Measurements from ENCODE around the gene ODR4.
A peak's percentile ranks its signal among the peaks of the same experiment; 100 is the strongest.
"Not testable (repeated sequence)": the region's sequence is repeated elsewhere in the genome, so short reads cannot be mapped to it uniquely, and the experiment has no call there.

The ODR4 gene

DNA sequence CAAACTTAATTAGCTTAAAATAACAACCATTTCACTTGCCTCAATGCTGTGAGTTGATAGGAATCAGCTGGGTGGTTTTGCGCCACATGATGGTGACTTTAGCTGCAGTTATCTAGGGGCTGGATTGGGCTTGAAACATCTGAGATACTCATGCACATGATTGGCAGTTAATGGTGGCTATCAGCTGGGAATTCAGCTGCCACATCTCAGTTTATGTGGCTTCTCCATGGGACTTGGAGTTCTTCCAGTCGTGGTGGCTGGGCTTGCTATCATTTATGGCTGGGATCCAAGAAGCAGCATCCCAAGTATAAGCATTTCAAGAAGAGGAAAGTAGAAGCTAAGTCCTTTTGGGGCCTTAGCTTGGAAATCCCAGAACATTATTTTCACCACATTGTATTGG lies 48.9 kb downstream of the ODR4 start:
- no peak for DNase-seq

DNA sequence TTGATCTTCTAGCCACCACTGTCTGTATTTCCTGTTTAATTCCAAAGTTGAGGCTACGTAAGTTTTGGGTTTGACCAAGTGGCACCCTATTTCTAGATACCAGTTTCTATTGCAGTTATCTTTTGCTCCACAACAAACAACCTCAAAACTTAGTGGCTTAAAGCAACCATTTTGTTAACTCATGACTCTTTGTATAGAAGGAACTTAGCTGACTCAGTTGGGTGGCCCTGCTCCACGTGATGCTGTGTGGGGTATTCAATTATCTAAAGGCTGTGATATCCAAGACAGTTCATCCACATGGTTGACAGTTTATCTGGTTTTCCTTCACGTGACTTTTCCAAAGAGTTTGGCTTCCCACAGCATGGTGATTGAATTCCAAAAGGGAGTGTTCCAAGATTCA lies 50.5 kb downstream of the ODR4 start:
- DNase-seq = no peak

DNA sequence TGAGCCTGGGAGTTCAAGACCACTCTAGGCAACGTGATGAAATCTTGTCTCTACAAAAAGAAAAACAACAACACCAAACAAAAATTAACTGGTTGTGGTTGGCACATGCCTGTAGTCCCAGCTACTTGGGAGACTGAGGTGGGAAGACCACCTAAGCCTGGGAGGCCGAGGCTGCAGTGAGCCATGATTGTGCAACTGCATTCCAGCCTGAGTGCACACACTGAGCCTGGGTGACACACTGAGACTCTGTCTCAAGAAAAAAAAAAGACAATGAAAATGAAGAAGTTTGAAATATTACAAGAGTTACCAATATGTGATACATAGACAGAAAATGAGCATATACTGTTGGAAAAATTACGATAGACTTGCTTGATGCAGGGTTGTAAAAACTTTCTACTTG lies 53.4 kb downstream of the ODR4 start:
- DNase-seq = no peak

- DNase-seq = peak; percentile 6
Measured at GRCh38 chr1:186435336-186435735, 59.7 kb downstream of the ODR4 start.

DNA sequence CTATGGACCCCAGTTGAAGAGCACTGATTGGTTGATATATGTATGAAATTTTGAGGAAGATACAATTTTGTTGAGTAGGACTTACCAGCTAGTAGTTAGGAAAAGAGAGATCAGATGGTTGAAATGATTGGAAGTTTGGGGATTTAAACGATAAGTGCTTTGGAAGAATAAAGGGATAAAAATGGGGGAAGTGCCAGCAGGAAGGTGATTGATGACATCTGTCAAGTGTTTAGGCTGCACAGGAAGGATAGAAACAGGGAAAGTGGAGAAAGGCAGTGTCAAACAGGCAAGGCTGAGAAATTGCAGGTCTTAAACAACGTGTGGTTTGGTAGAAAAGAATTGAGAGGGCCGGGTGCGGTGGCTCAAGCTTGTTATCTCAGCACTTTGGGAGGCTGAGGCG lies 62.9 kb downstream of the ODR4 start:
- DNase-seq = no peak

DNA sequence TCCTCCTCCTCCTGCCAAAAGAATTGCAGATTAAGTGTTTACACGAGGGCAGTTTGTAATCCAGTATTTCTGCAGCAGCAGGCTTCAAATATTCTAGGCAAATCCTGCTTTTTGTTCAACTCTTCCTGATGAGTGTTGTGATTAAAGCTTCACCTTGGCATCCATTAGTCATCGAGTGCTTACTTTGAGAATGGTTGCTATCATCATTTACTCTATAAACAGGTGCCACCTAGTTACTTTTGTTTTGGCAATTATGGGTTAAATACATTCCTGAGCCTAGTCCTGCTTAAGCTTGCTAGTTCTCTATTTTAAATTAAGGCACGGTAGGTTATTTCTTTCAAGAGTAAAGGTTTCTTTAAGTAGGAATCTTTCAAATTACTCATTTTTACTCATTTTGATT lies 64.9 kb downstream of the ODR4 start:
- peak; percentile 42 for DNase-seq

DNA sequence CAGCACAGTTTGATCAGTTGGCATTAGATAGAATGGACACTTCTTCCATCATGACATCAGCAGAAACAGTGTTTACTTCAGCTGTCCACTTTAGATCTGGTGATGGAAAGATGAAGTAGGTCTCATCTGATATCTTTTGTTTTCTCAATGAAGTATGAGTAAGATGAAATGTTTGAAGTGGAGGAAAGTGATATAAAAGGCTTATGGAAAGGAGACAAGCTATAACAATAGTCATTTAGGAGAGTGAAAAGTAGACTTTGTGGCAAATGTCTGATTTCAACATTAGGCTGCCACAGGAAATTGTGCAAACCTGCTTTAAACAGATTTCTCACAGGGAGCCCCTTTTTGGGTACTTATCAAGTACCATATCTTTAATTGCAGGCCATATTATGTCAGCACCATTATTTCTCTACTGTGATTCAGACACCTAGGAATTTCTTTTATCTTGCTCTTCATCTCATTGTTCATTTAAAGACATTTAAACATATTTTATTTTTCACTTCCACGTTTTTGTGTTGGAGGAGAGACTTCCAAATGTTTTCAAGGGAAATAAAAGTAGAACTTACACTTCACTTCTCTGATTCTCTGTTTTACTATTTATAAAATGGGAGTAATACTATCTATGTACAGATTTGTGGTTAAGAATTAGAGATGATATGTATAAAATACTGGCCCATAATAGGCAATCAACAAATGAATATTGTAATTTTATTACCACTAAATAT lies 67.2 kb downstream of the ODR4 start:
- peak; percentile 77 for DNase-seq

DNA sequence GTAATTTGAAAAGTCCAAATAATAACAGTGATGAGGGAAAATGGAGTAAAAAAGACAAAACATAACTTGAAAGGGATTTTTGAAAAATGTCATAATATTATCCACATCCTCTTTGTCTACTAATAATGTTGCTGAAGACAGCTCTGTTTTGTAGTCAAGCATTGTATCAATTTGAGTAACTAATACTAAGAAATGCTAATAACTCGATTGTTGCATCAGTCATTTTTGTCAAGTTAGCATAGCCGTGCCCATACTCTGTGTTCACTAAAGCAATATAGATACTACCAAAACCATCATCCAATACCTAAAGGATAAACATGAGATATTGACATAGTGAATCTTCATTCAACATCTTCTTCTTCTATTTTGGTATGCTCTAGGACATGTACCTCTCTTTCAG lies 68.0 kb downstream of the ODR4 start:
- DNase-seq = peak; percentile 57

DNA sequence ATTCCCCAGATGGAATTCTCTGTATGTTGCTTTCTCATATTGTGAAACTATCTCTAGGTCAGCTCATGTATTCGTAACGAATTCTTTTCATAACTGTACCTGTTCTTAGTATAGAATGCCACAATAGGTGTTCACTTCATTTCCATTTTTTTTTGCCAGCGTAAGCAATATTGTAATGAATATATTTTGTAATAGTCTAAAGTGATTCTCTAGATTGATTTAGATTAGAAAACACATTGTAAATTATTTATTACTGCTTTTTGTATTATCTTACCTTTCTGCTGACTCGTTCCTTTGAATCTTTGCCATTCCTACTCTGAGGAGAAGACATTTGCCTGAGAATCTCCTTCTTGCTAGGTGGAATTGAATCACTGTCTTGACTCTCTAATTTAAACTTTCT lies 70.5 kb downstream of the ODR4 start:
- no peak for DNase-seq

DNA sequence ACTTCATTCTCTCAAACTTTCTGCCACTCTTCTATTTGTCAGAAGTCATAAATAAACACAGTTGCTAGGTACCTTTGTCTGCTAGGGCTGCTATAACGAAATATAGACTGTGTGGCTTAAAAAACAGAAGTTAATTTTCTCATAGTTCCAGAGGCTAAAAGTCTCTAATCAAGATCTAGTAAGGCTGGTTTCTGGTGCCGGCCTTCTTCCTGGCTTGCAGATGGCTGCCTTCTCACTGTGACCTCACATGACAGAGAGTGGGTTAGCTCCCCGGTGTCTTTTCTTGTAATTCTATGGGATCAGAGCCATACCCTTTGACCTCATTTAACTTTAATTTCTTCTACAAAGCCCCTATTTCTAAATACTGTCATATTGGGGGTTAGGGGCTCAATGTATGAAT lies 79.3 kb downstream of the ODR4 start:
- no peak for DNase-seq

DNA sequence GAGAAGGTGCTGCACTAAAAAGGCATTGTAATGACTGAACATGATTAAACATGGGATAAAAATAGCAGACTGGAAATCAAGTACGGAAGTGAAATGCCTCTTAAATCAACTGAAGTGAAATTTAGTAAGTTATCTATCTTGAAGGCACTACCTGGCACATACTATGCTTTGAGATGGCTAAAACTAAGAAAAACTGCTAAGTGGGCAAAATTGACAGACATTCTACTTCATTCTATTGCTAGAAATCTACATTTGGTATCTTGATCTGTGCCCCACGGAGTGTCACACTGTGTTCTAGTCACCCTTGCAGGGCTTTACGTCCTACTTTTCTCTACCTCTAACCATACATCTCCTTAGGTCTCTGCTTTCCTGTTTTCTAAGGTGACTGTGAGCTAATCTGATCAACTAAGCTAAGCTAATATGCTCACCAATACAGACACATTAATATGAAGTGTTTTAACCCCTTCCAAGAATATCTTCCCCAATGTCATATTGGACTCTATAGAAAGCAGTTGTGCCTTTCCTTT lies 81.2 kb downstream of the ODR4 start:
- no peak for DNase-seq

DNA sequence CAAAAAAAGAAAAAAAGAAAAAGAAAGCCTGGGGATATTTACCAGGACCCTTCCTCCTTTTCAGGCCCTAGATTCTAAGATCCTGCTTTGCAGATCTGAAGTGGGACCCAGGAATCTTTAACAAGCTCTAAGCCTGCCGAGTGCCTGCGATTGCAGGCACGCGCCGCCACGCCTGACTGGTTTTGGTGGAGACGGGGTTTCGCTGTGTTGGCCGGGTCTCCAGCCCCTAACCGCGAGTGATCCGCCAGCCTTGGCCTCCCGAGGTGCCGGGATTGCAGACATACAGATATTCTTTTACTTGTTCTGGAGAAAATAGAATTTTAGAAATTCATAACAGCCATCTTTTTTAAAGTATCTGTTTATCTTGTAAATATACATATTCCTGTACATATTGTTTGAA lies 83.5 kb downstream of the ODR4 start:
- DNase-seq = not testable (repeated sequence)

GRCh38 chr1:186461014-186461413 lies 85.4 kb downstream of the ODR4 start, which contains the start of gene PDC:
TSS of gene PDC (minus strand) at chr1:186461114. CDS start at chr1:186449459, 11,655 bp downstream.
- no peak for DNase-seq

- no peak for DNase-seq
Measured at GRCh38 chr1:186463511-186463910, 87.9 kb downstream of the ODR4 start.

- no peak for DNase-seq
Measured at GRCh38 chr1:186463926-186464325, 88.3 kb downstream of the ODR4 start.

- not testable (repeated sequence) for DNase-seq
Measured at GRCh38 chr1:186465491-186465890, 89.9 kb downstream of the ODR4 start.

DNA sequence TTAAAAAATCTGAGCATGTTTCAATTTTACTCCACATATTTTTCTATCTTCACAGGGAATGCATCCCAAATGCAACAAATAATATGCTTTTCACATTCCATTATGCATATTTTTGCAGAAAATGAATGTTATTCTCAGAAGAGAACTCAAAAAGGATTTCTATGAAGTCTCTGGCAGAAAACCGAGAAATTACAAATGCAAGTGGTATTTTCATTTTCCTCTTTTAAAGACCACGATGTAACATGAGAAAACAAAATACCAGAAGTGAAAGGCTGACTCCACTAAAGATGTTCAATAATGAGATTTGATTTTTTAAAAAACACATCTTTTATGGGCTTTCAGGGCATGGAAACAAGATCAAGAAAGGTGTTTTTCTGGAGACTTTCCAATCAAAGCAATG lies 90.3 kb downstream of the ODR4 start:
- DNase-seq = no peak
